Stomach (tissue), 4 donors: ENCODE data around the gene DMRT2.

Experiments
- POLR2A ChIP-seq, 4 donors: fragments of 450-650 bp; IDR thresholded peaks; one replicate each; pipeline ENCODE4 v1.6.1; 2016; ENCODE audit warnings: antibody characterized with exemption in 4 of 4, control low read depth in 2 of 4, mild to moderate bottlenecking in 1 of 4, moderate library complexity in 1 of 4
- TF ChIP-seq, protein P1 (sequence below), 7 experiments: fragments of 450-650 bp in 4 of 7; fragments of 200-600 bp in 3 of 7; sonication (generic) in 3 of 7; IDR thresholded peaks; one replicate each; pipeline ENCODE4 v1.5.1; 2016 to 2019; ENCODE audit warnings: antibody characterized with exemption in 7 of 7, control low read depth in 2 of 7, mild to moderate bottlenecking in 1 of 7

DNA sequence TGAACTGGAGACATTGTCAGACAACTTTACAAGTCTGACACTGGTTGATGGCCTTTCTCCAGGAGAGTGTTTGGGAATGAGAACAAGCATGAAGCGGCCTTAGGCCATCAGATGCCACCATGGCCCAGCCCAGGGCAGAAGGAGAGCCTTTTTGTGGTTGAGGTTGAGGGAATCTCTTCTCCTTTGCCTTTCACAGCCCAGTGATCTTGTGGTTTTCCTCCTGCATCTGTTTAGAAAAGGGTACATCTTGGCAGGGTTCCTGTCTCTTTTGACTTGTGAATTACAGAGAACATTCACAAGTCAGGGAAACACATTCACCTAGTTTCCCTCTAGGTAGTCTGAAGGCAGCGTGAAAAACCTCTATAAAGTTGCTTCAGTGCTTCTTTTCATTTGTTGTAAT, 27.5 kb downstream of the DMRT2 start:
- TF ChIP-seq, protein P1, sequence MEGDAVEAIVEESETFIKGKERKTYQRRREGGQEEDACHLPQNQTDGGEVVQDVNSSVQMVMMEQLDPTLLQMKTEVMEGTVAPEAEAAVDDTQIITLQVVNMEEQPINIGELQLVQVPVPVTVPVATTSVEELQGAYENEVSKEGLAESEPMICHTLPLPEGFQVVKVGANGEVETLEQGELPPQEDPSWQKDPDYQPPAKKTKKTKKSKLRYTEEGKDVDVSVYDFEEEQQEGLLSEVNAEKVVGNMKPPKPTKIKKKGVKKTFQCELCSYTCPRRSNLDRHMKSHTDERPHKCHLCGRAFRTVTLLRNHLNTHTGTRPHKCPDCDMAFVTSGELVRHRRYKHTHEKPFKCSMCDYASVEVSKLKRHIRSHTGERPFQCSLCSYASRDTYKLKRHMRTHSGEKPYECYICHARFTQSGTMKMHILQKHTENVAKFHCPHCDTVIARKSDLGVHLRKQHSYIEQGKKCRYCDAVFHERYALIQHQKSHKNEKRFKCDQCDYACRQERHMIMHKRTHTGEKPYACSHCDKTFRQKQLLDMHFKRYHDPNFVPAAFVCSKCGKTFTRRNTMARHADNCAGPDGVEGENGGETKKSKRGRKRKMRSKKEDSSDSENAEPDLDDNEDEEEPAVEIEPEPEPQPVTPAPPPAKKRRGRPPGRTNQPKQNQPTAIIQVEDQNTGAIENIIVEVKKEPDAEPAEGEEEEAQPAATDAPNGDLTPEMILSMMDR (IDR thresholded peaks at IDR 0.05), result no peak
- no peak for TF ChIP-seq POLR2A (IDR thresholded peaks at IDR 0.05)
